GM21786 (cell line): Measurements from ENCODE around the gene SAC3D1.

ENCODE experiments used
- ATAC-seq: cut with Tn5 transposase; IDR thresholded peaks from one replicate; pipeline ENCODE4 v1.9.1; 2021; ENCODE audit not compliant: unreplicated experiment

The SAC3D1 gene

DNA sequence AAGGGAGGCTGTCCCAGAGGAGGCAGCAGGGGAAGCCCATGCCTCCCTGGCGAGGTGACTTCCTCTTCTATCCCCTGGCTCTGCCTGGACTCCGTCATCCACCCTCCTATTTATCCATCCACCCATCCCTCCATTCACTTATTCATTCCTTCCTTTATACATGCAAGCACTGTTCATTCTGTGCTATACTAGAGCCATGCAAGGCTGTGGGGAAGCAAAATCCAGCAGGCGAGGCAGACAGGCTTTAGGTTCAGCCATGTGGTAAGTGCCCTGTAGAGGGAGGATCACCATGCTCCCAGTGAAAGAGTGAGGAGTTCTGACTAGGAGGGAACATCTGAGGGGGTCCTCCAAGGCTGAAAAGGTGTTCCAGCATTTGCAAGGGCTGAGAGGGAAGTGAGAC, 18.5 kb downstream of the SAC3D1 start:
- ATAC-seq, result no peak

DNA sequence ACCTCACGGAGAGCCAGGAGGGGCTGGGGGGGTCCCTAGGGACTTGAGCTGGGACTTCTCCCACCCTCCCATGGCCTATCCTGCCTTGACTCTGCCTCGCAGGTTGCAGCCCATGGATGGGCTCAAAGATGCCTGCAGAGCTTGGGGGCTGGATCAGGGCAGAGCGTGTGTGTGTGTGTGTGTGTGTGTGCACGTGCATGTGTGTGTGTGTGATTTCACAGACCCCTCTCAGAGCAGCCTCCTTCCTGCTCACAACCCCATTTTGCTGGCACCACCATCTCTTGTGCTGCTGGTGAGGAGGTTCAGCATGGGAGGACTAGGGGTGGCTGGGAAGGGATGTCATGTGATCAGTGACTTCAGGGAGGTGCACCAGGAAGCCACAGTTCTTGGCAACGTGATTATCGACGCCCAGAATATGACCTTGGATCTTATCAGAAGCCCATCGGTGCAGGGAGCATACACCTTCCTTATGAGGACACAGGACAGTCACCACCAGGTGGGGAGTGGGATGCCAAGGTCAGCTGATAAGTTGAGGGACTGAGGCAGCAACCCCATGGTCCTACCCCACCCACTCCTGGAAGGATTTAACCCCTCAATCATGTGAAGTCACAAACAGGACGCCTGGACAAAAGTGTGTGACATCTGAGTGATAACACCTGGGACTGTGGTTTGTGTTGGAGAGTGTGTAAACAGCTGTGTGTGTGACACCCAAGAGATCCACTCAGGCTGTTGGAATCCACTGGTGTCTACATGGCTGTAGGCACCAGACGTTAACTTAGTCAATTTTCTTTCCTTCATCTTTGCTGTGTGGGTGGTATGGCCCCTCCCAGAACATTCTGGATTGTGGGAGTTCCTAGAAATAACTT, 19.2 kb downstream of the SAC3D1 start:
- ATAC-seq, result no peak

DNA sequence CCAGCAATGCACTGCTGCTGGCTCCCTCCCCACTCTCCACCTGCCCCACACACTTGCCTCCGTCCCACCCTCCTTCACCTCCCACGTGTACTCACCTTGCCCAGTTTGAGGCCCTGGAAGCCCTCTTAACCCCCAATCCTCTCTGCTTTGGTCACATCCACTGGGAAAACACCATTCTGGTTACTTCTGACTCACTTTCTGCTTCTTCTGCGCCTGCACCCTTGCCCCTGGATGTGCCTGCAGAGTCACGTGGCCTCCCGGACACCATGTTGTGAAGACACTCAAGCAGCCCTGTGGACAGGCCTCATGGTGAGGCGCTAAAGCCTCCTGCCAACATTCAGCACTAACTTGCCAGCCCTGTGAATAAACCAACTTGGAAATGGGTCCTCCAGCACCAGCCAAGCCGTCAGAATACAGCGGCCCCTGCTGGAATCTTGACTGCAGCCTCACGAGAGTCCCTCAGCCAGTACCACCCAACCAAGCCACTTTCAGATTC, 20.0 kb downstream of the SAC3D1 start:
- no peak for ATAC-seq

- ATAC-seq, result no peak
Measured at GRCh38 chr11:65063532-65063931, 22.5 kb downstream of the SAC3D1 start.

DNA sequence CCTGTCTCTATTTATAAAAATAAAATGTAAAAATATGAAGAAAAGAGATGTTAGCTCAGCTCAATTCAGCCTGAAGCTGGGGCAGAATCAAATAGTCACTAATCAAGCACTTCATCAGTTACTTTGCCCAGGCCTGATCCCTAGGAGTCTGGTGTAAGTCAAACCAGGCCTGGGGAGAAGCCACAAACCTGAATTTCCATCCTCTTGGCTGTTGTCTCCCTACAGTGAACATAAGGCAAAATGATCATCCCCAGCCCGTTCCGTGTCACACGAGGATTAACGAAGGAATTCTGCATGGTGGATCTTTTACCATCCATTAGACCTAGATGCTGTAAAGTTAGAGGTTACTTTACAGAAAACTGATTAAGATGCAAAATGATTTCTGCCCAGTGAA, 23.8 kb downstream of the SAC3D1 start:
- no peak for ATAC-seq

- ATAC-seq, result no peak
Measured at GRCh38 chr11:65065851-65066250, 24.8 kb downstream of the SAC3D1 start.

DNA sequence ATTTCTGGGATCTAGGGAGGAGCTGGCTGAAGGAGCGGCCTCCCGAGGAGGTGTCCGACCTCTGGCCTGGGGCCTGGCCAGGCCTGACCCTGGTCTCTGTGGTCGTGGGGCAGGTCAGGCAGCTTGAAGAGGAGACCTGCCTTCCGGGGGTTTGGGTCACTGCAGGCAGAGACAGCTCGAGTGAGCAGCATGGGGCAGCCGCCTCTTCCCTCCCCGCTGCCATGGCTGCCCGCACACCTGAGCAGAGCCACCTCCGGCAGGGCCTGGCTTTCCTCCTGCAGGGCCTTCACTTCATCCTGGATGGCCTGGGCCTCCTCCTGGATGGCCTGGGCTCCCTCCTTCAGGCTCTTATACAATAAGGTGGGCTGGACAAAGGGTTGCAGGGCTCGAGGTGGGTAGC, 25.3 kb downstream of the SAC3D1 start:
- ATAC-seq, result no peak

DNA sequence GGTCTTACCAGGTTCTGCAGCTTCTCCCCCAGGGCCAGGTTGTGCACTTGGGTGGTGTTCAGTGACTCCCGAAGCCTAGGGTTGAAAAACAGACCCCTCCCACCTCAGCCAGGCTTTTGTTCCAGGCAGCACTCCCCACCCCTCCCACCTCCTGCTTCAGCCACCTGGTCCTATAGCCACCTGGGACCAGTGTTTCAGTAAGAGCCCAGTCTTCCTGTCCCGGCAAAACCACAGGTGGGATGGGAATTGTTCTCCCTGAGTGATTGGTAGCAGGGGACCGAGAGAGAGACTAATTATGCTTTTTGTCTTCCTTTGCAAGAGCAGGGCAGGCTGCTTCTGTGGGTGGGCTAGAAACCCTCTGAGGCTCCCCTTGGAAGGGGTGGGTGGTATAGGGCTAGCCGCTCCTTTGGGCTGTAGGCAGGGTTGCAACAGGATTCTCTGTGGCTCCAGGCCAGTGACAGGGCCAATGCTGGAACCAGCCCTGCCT, 25.8 kb downstream of the SAC3D1 start:
- ATAC-seq, result no peak

GRCh38 chr11:65067446-65067845, 26.4 kb downstream of the SAC3D1 start:
- no peak for ATAC-seq

DNA sequence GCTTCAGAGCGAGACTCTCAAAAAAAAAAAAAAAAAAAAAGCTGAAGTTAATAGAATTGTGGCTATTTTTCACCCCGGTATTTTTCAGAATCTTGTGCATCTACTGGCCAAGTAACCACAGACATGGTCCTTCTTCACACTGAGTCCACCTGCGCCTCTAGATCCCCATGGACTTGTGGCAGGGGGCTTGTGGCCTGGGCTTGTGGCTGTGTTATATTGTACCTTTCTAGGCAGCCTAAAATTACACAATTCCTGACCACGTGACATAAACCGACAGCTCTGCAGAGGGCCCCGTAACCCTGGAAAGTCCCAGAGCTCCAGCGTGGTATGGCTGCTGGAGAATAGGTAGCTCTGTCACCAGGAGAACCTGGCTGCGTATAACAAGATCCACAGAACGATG, 28.2 kb downstream of the SAC3D1 start:
- no peak for ATAC-seq

DNA sequence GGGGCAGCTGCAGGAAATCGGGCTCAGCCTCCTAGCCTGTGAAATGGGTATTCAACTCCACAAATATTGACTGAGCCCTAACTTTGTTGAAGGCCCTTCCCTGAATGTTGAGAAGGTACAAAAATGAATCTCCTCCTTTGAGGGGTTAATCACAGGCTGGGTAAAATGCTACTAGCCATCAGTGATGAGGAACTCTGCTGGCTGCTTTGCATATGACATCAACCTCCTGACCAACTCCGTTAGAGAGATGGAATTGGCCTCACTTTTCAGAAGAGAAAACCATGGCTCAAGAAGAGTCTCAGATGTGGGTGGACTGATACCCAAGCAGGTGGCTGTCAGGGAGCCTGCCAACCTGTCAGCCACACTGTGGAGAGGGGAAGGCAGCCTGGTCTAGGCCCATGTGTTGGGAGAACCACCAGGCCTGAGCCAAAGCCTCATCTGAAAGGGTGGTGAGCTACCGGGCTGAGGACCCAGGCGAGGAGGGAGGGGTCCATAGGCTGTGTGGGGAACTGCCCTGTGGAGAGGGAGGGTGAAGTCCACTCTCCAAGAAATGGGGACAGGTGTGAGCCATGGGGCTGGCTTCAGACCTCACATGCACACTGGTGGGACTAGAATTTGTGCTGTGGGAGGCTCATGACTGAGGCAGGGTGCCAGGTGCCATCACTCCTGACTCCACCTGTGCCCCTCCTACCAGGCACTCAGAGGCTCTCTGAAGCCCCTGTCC, 31.1 kb downstream of the SAC3D1 start:
- ATAC-seq, result no peak

DNA sequence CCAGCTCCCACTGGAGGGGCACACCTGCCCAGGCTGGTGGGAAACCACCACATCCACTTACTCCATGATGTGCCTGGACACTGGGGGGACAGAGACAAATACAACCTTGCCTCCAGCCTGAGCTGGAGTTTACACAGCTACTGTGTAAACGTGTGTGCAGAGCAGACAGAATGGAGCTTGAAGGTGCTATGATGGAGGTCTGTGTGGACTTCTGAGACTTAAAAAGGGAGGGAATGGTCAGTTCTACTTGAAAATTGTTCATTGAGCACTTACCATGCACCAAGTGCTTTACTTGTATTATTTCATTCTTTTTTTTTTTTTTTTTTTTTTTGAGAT, 31.6 kb downstream of the SAC3D1 start:
- no peak for ATAC-seq

DNA sequence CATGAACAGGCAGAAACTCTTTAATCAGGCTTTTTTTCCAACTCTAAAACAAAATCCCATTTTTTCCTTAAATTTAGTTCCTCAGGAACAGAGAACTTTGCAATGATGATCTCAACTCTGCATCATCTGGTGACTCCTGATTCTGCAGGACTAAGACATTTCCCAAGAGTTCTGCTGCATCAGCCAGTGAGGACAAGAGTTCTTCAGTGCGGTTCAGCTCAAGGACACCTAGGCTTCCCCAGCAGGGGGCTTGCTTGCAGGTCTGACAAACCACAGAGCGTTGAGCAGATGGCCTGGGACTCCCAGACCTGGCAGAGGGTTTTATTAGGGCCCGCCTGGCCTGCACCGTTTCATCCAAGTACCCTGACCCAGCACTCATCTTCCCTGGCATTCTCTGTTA, 36.4 kb downstream of the SAC3D1 start:
- ATAC-seq, result no peak

DNA sequence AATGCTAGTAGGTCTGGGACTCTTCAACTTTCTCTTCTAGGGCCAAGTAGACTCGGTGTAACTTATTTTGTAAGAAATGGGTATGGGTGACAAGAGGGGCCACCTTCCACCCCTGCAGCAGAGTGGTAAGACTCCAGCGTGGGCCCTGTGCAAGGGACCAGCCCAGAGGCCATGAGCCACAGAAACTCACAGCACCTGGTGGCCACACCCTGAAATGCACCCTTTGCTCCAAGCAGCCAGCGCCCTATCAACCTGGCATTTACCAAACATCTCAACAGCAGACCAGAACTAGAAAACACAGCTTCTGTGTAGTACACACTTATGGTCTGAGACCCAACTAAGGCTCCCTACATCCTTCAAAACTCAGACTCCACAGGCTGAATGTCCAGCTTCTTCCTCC, 37.1 kb downstream of the SAC3D1 start:
- ATAC-seq, result peak; percentile 53

- no peak for ATAC-seq
Measured at GRCh38 chr11:65078786-65079342, 37.9 kb downstream of the SAC3D1 start.

DNA sequence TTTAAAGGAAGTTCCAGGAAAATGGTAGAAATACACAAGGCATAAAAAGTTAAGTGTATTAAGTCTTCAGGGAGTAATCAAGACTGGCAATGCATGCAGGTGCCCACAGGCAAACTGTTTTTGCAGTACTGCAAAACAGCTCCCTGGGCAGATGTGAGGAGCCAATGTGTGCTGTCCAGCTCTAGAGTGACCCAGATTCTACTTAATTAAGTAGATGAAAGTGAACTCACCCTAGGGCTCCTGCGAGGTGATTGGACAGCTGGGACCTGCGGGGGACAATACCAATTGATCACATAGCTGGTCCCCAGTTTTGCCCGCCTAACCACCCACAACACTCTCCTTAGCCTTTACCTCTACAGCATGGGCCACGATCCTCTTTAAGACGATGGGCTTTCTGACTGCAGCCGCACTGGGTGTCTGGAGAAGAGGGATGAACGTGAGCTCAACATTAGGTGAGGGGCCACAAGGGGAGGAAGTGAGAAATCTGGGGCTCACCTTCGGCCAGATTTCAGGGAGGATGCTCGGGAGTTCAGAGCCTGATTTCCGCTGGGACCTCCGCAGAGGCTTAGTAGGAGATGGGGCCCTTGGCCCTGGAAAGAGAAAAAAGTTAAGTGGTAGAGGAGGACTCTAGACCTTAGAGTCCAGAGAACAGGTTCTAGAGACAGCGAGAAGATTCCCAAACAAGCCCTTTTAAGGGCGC, 42.3 kb downstream of the SAC3D1 start:
- no peak for ATAC-seq

DNA sequence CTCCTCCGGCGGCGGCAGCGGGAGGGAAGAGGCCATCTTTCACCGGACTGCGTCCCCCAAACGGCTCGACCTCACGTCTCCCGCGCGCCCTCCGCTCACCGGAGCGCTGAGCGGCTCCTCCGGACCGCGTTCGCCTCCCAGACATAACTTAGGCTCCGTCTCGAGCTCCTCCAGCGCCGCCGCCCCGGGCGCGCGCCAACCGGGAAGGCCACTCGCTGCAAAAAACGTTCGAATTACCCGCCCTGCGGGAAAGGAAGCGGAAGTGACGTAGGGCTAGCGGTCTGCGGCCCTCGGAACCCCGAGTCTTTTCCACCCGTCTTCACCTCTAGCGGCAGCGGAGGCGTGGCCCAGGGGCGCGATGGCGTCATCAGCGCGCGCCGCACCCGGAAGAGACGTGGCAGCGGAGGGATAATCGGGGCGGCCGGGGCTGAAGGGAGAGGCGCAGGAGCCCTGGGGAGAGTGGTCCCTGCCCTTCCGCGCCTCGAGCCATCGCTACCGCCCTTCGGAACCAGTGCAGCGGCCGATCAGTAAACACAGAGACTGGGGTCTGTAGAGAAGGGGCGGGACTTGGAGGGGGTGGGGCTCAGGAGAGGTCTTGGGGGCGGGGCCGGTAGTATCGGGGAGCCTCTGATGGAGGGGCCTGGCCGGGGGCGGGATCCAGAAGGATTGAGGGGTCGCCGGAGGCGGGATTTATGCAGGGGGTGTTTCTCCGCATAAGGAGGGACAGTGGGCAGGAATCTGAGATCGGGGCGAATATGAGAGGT, 43.0 kb downstream of the SAC3D1 start, which contains the start of the genes CDCA5 and ZFPL1:
Gene CDCA5, minus strand, starts transcription at position 207 of the 764 bp plus-strand sequence. Its CDS starts 62 bp downstream, at position 145.
Gene ZFPL1, plus strand, starts transcription at position 389 of the 764 bp plus-strand sequence. CDS start 477 bp downstream, outside the sequence.
- ATAC-seq, result peak; percentile 81

DNA sequence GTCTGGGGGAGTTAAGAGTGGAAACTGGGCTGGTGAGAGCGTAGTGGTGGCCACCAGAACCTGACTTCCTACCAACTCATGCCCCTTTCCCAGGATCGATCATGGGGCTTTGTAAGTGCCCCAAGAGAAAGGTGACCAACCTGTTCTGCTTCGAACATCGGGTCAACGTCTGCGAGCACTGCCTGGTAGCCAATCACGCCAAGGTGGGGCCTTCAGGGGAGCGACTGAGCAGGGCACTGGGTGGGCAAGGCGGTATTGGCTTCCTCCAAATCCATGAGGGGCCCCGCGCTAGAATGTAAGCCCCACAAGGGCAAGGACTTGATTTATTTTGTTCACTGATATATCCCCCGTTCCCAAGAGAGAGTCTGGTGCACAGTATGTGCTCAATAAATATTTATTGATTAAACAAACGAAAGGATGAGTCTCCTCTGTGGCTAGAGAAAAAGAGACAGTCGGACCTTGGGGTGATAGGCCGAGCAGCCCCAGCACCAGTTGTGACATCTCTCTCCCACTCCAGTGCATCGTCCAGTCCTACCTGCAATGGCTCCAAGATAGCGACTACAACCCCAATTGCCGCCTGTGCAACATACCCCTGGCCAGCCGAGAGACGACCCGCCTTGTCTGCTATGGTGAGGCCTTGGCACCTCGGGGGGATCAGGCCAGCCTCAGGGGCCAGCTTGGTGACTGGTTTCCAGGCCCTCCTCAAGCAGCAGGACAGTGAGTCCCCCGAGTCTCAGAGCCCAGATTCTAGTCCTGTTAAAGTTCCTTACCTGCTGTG, 43.8 kb downstream of the SAC3D1 start:
- peak; percentile 9 for ATAC-seq

DNA sequence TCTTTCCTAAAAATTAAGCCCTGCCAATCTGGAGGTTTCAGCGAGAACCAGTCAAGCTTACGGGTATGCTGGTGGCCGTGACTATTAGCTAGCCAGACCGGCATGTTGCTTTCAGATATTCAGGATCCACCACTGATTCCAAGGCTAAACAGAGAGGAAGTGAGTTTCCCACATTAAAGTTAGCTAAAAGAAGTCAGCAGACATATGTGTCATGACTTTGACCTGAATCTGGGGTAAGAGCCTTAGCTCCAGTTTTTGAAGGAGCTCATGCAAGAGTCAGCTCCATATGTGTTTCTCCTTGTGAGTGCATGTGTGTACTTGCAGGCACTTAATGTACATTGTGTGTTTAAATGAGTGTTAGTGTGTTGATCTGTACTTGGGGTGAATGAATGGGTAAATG, 44.4 kb downstream of the SAC3D1 start:
- ATAC-seq, result no peak
